Spleen (tissue), 7 donors: Measurements from ENCODE around the gene RNF14.

ENCODE experiments used
- CTCF ChIP-seq, 11 experiments: fragments of 200-600 bp in 7 of 11; fragments of 450-650 bp in 4 of 11; sonication (generic) in 4 of 11; IDR thresholded peaks in 8 of 11; conservative IDR thresholded peaks in 3 of 11; 1 replicate in 7 of 11; 2 replicates in 4 of 11; pipeline versions ENCODE4 v1.4.0 to v1.8.0; 2016 to 2021; ENCODE audit warnings: antibody characterized with exemption in 11 of 11, inconsistent platforms in 4 of 11, mild to moderate bottlenecking in 1 of 11
- POLR2AphosphoS5 ChIP-seq, 3 donors: sonication (generic); formaldehyde crosslinking; IDR thresholded peaks; one replicate each; pipeline ENCODE4 v1.5.1; 2017; ENCODE audit warnings: antibody characterized with exemption in 3 of 3
- donor health status: DM: no; HTN: no; CAD: no; lungs with moderate emphysema.
- donor health status: DM: no; HTN: no; CAD: no.
- donor health status: DM: no; HTN: no; CAD: no.

GRCh38 chr5:141950207-141951005 lies 18.5 kb upstream of the RNF14 start:
- TF ChIP-seq POLR2AphosphoS5 (IDR thresholded peaks at IDR 0.05) = no peak
- TF ChIP-seq CTCF (IDR thresholded peaks at IDR 0.05 in 8 of 11, conservative IDR thresholded peaks at IDR 0.05 in 3 of 11) = no peak
